Keratinocyte (primary cell): Measurements from ENCODE around the gene ADGRB3. TPM values are rescaled to one million over a fixed set of nuclear protein-coding genes. Genes with fewer than 3 reads are reported as not detected.

Source experiments
- DNase-seq: peaks from one replicate; pipeline ENCODE4 v3.0.0-alpha.2; 2011; ENCODE audit warnings: low read depth, missing footprints, low spot score
- FAIRE-seq: peaks from 2 replicates; lab custom pipeline; 2011; peaks lifted over from hg19 to GRCh38; lab: Jason Lieb, UNC
- H2AFZ ChIP-seq: 2 replicates; pipeline ENCODE4 v1.6.0; 2012; ENCODE audit warnings: low read length, control low read depth, inconsistent platforms; ENCODE audit not compliant: control insufficient read depth
- H3K27ac ChIP-seq: 2 replicates; pipeline ENCODE4 v1.5.1; 2011; ENCODE audit warnings: low read length; ENCODE audit not compliant: control insufficient read depth, insufficient read depth
- H3K27me3 ChIP-seq: 3 replicates; pipeline ENCODE4 v1.6.0; 2011; ENCODE audit warnings: low read length; ENCODE audit not compliant: control insufficient read depth, insufficient read depth; ENCODE audit errors: extremely low read depth
- H3K36me3 ChIP-seq, 2 experiments: 2 replicates in 1 of 2; 3 replicates in 1 of 2; pipeline ENCODE4 v1.5.1; 2011; ENCODE audit warnings: low read length in 2 of 2, mild to moderate bottlenecking in 1 of 2; ENCODE audit not compliant: control insufficient read depth in 2 of 2, insufficient read depth in 2 of 2; ENCODE audit errors: extremely low read depth in 1 of 2
- H3K4me1 ChIP-seq: 3 replicates; pipeline ENCODE4 v1.5.1; 2011; ENCODE audit warnings: low read length; ENCODE audit not compliant: control insufficient read depth, insufficient read depth; ENCODE audit errors: extremely low read depth
- H3K4me2 ChIP-seq: 3 replicates; pipeline ENCODE4 v1.6.0; 2011; ENCODE audit warnings: low read depth, low read length; ENCODE audit not compliant: control insufficient read depth, insufficient read depth; ENCODE audit errors: extremely low read depth
- H3K4me3 ChIP-seq, 3 experiments: fragments of 200-600 bp in 1 of 3; sonication (generic) in 1 of 3; 2 replicates in 2 of 3; 3 replicates in 1 of 3; pipeline ENCODE4 v1.5.1; 2011 to 2016; ENCODE audit warnings: low read length in 3 of 3, mild to moderate bottlenecking in 3 of 3, control low read depth in 2 of 3, inconsistent platforms in 1 of 3, low read depth in 1 of 3, mixed read lengths in 1 of 3, mixed run types in 1 of 3, moderate library complexity in 1 of 3; ENCODE audit not compliant: control insufficient read depth in 2 of 3, insufficient read depth in 2 of 3; ENCODE audit errors: extremely low read depth in 1 of 3
- H3K79me2 ChIP-seq: 2 replicates; pipeline ENCODE4 v1.6.0; 2012; ENCODE audit warnings: low read length; ENCODE audit not compliant: control insufficient read depth, insufficient read depth
- H3K9ac ChIP-seq: 3 replicates; pipeline ENCODE4 v1.6.0; 2011; ENCODE audit warnings: low read length; ENCODE audit not compliant: control insufficient read depth, insufficient read depth; ENCODE audit errors: extremely low read depth
- H3K9me1 ChIP-seq: 3 replicates; pipeline ENCODE4 v1.6.0; 2011; ENCODE audit warnings: low read length; ENCODE audit not compliant: control insufficient read depth, insufficient read depth; ENCODE audit errors: extremely low read depth
- H3K9me3 ChIP-seq: 2 replicates; pipeline ENCODE4 v1.5.1; 2012; ENCODE audit warnings: low read depth, low read length; ENCODE audit not compliant: control insufficient read depth
- H4K20me1 ChIP-seq: 3 replicates; pipeline ENCODE4 v1.6.0; 2011; ENCODE audit warnings: low read length; ENCODE audit not compliant: control insufficient read depth, insufficient read depth; ENCODE audit errors: extremely low read depth
- CTCF ChIP-seq, 3 experiments: IDR thresholded peaks in 1 of 3; conservative IDR thresholded peaks in 1 of 3; optimal IDR thresholded peaks in 1 of 3; 2 replicates in 2 of 3; 3 replicates in 1 of 3; pipeline versions ENCODE3 to v1.5.1; 2011; ENCODE audit warnings: low read length in 3 of 3, mild to moderate bottlenecking in 3 of 3, moderate library complexity in 2 of 3, control low read depth in 1 of 3, inconsistent platforms in 1 of 3; ENCODE audit not compliant: insufficient read depth in 2 of 3; ENCODE audit errors: extremely low read depth in 1 of 3
- EZH2 ChIP-seq: IDR thresholded peaks from one replicate; pipeline ENCODE4 v1.6.1; 2012; ENCODE audit warnings: inconsistent platforms, mild to moderate bottlenecking, low read length, moderate library complexity
- dilution Hi-C: fragments of 300-500 bp; cut with MboI; formaldehyde crosslinking; loops from one replicate; pipeline ENCODE4 v1.7.0; 2020; ENCODE audit warnings: low sequenced_read_pairs; ENCODE audit not compliant: extremely low pct_ligation_motif_present
- polyA plus RNA-seq, 5 experiments: library from polyadenylated mRNA; depleted of rRNA in 3 of 5; stranded (reverse) in 3 of 5; stranded (forward) in 1 of 5; unstranded in 1 of 5; fragments of >200 nt; gene quantifications; 1 replicate in 1 of 5; 2 replicates in 3 of 5; 3 replicates in 1 of 5; pipeline versions ENCODE4 v1.2.1 to v1.2.3, GENCODE V29; 2011 to 2012; ENCODE audit warnings: missing spikeins in 2 of 5, low read depth in 1 of 5, low replicate concordance in 1 of 5

The ADGRB3 gene
- polyA plus RNA-seq, 1 donor (not counting 4 experiments of a cell fraction or from before 2014, with no cell fraction given), result not detected

- DNase-seq, result no peak
- Histone ChIP-seq H4K20me1 (no peaks in the 10 kb centered on the region), H3K4me1 (no peaks in the 10 kb centered on the region), H3K36me3 (no peaks in the 10 kb centered on the region), H3K9me1 (no peaks in the 10 kb centered on the region), H3K9ac (no peak overlapping the region), H3K27me3 (no peaks in the 10 kb centered on the region), H3K4me2 (no peak overlapping the region), H2AFZ (no peak overlapping the region), H3K27ac (no peak overlapping the region), H3K9me3 (no peaks in the 10 kb centered on the region), H3K79me2 (no peaks in the 10 kb centered on the region), H3K4me3 (no peak overlapping the region)
- TF ChIP-seq CTCF (optimal IDR thresholded peaks at IDR 0.05 in 1 of 3, IDR thresholded peaks at IDR 0.05 in 1 of 3, conservative IDR thresholded peaks at IDR 0.05 in 1 of 3; ENCODE audit: extremely low read depth in 1 of 3, insufficient read depth in 2 of 3, low read length in 3 of 3) (no peak), EZH2 (no peak)
- no peak for FAIRE-seq
- dilution Hi-C loops, result no loop called here
Observed at GRCh38 chr6:68859233-68859632, 224.2 kb downstream of the ADGRB3 start.

DNA sequence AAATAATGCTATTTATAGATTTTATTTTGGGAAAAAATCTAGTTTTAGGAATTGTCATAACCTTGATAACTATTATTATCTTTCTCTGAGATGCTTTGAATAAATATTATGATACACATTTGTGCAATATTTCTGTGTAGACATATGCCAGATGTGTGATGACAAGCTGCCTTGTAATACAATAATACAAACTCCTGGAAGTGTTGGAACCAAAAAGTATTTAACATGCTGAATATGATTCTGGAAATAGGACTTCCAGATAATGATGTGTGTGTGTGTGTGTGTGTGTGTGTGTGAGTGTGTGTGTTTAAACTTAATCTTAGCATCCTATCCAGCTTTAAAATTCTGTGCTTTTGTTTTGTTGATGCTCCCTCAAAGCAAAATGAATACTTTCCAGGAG lies 233.6 kb downstream of the ADGRB3 start:
- no peak overlapping the region for H3K4me2 ChIP-seq
- dilution Hi-C loops, result no loop called here
- H3K79me2 ChIP-seq, result no peaks in the 10 kb centered on the region
- no peaks in the 10 kb centered on the region for H3K9me3 ChIP-seq
- FAIRE-seq, result no peak
- H3K27ac ChIP-seq, result no peak overlapping the region
- no peaks in the 10 kb centered on the region for H3K36me3 ChIP-seq
- no peaks in the 10 kb centered on the region for H3K4me1 ChIP-seq
- no peaks in the 10 kb centered on the region for H3K27me3 ChIP-seq
- H4K20me1 ChIP-seq, result no peaks in the 10 kb centered on the region
- no peak for TF ChIP-seq CTCF (optimal IDR thresholded peaks at IDR 0.05 in 1 of 3, IDR thresholded peaks at IDR 0.05 in 1 of 3, conservative IDR thresholded peaks at IDR 0.05 in 1 of 3; ENCODE audit: extremely low read depth in 1 of 3, insufficient read depth in 2 of 3, low read length in 3 of 3)
- no peak for TF ChIP-seq EZH2
- no peaks in the 10 kb centered on the region for H3K9me1 ChIP-seq
- no peak overlapping the region for H2AFZ ChIP-seq
- no peak overlapping the region for H3K9ac ChIP-seq
- H3K4me3 ChIP-seq, result no peak overlapping the region
- DNase-seq, result no peak
